HL-60 (cell line): ENCODE measurements around the gene IFNGR2.

Source experiments
- GABPA ChIP-seq: IDR thresholded peaks from 2 replicates; pipeline ENCODE4 v1.6.1; 2012; ENCODE audit warnings: low read depth
- REST ChIP-seq: IDR thresholded peaks from 2 replicates; pipeline ENCODE4 v1.6.1; 2012; ENCODE audit warnings: low read depth; ENCODE audit not compliant: insufficient replicate concordance
- TF ChIP-seq, protein P1 (sequence below): IDR thresholded peaks from one replicate; pipeline ENCODE4 v1.5.1; 2011; ENCODE audit warnings: low read length, control low read depth, inconsistent platforms; ENCODE audit not compliant: insufficient read depth

GRCh38 chr21:33414926-33415325 lies 11.7 kb downstream of the IFNGR2 start:
- TF ChIP-seq, protein P1, sequence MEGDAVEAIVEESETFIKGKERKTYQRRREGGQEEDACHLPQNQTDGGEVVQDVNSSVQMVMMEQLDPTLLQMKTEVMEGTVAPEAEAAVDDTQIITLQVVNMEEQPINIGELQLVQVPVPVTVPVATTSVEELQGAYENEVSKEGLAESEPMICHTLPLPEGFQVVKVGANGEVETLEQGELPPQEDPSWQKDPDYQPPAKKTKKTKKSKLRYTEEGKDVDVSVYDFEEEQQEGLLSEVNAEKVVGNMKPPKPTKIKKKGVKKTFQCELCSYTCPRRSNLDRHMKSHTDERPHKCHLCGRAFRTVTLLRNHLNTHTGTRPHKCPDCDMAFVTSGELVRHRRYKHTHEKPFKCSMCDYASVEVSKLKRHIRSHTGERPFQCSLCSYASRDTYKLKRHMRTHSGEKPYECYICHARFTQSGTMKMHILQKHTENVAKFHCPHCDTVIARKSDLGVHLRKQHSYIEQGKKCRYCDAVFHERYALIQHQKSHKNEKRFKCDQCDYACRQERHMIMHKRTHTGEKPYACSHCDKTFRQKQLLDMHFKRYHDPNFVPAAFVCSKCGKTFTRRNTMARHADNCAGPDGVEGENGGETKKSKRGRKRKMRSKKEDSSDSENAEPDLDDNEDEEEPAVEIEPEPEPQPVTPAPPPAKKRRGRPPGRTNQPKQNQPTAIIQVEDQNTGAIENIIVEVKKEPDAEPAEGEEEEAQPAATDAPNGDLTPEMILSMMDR, result no peak
- no peak for TF ChIP-seq GABPA
- no peak for TF ChIP-seq REST
